Esophagus squamous epithelium (tissue), 4 donors: ENCODE results near the gene TEP1.

Source experiments
- POLR2A ChIP-seq, 4 donors: fragments of 450-650 bp; IDR thresholded peaks; one replicate each; pipeline ENCODE4 v1.6.1; 2017; ENCODE audit warnings: antibody characterized with exemption in 4 of 4, mild to moderate bottlenecking in 4 of 4, moderate library complexity in 3 of 4
- TF ChIP-seq, protein P1 (sequence below), 6 experiments: fragments of 450-650 bp in 4 of 6; fragments of 200-600 bp in 2 of 6; sonication (generic) in 2 of 6; IDR thresholded peaks; one replicate each; pipeline ENCODE4 v1.5.1; 2016 to 2019; ENCODE audit warnings: antibody characterized with exemption in 6 of 6, mild to moderate bottlenecking in 4 of 6, moderate library complexity in 4 of 6

DNA sequence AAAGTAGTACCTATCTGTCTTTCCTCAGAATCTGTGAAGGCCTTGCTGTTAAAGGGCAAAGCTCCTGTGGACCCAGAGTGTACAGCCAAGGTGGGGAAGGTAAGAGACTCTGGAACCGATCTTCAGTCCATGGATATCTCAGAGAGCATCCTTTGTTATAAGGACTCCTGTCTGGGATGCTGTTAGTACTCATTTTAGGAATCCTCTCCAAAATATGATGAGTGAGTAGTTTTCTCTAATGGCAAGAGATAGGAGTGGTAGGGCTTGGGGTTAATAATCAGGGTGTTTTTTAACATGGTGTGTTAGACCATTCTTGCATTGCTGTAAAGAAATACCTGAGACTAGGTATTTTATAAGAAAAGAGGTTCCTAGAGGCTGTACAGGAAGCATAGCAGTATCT is 67.9 kb downstream of the TEP1 start:
- TF ChIP-seq, protein P1, sequence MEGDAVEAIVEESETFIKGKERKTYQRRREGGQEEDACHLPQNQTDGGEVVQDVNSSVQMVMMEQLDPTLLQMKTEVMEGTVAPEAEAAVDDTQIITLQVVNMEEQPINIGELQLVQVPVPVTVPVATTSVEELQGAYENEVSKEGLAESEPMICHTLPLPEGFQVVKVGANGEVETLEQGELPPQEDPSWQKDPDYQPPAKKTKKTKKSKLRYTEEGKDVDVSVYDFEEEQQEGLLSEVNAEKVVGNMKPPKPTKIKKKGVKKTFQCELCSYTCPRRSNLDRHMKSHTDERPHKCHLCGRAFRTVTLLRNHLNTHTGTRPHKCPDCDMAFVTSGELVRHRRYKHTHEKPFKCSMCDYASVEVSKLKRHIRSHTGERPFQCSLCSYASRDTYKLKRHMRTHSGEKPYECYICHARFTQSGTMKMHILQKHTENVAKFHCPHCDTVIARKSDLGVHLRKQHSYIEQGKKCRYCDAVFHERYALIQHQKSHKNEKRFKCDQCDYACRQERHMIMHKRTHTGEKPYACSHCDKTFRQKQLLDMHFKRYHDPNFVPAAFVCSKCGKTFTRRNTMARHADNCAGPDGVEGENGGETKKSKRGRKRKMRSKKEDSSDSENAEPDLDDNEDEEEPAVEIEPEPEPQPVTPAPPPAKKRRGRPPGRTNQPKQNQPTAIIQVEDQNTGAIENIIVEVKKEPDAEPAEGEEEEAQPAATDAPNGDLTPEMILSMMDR (IDR thresholded peaks at IDR 0.05), result no peak
- TF ChIP-seq POLR2A (IDR thresholded peaks at IDR 0.05), result no peak
